Measurements from ENCODE around the gene LALBA. TPM values are rescaled to one million over a fixed set of nuclear protein-coding genes. Genes with fewer than 3 reads are reported as not detected.
"Not testable (repeated sequence)": the region's sequence is repeated elsewhere in the genome, so short reads cannot be mapped to it uniquely, and the experiment has no call there.

LALBA gene
- not detected for polyA plus RNA-seq (2012; ENCODE audit: insufficient read depth, insufficient read length)

DNA sequence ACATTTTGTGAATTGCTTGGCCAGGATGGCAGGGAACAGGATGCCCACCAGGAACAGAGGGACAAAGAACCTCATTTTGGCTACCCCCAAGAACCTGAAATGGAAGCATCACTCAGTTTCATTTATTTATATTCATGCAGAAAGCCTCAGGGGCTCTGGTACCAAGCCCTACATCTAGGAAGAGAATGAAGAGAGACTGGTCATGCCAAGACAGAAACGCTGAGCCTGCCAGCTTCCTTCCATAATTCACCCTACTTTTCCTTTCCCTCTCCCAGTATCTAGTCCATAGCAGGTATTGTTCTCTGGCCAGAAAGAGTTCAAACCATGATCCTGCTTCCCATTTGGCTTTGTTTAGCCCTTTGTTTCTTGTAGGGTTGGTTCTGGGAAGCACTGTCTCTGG, at the start of gene LALBA:
Gene LALBA, minus strand, starts transcription at position 101 of the 400 bp plus-strand sequence. Its CDS starts 26 bp downstream, at position 75.
- DNase-seq (ENCODE audit: low read depth, low spot score) = no peak
- no peak within 1 kb of the TSS for H3K4me3 ChIP-seq (ENCODE audit: low read length)

DNA sequence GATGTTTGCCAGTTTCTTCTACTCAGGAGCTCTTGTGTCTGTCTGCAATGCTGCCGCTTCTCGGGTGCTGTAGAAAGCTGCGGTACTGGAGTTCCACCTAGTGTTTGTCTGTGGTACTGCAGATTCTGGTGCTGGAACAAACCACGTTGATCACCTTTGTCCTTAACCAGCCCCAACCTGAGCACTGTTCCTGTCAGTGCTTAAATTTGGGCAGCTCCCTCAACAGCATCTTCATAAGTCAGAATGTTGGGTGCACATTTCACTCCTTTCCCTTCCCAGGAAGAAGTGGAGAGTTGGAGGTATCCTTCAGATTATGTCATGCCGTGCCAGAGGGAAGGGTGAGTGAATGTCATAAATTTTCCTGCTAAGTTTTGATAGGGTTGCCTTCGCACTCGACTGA, 48.7 kb upstream of the LALBA start:
- peak; percentile 78 for DNase-seq (ENCODE audit: low read depth, low spot score)
- no peak overlapping the region for H3K4me3 ChIP-seq (ENCODE audit: low read length)

DNA sequence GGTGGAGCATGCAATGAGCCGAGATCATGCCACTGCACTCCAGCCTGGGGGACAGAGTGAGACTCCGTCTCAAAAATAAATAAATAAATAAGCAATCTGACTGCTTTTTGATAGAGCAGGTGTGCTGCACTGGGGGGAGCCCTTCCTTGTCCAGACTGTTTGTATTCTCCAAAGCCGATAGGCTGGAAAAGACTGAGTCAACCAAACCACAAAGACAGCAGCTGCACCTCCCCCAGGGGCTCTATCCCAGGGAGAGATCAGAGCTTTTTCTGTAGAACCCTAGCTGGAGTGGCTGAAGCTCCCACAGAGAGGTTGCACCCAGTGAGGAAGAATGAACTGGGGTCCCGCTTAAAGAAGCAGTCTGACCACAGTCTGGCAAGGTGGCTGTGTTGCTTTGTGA, 45.8 kb upstream of the LALBA start:
- DNase-seq (ENCODE audit: low read depth, low spot score) = no peak
- H3K4me3 ChIP-seq (ENCODE audit: low read length) = no peak overlapping the region

DNA sequence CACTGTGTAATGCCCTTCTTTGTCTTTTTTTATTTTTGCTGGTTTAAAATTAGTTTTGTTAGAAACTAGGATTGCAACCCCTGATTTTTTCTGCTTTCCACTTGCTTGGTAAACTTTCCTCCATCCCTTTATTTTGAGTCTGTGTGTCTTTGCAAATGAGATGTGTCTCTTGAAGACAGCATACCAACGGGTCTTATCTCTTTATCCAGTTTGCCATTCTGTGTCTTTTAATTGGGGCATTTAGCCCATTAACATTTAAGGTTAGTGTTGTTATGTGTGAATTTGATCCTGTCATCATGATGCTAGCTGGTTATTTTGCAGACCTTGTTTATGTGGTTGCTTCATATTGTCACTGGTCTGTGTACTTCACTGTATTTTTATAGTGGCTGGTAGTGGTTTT, 43.5 kb upstream of the LALBA start:
- no peak overlapping the region for H3K4me3 ChIP-seq (ENCODE audit: low read length)
- no peak for DNase-seq (ENCODE audit: low read depth, low spot score)

DNA sequence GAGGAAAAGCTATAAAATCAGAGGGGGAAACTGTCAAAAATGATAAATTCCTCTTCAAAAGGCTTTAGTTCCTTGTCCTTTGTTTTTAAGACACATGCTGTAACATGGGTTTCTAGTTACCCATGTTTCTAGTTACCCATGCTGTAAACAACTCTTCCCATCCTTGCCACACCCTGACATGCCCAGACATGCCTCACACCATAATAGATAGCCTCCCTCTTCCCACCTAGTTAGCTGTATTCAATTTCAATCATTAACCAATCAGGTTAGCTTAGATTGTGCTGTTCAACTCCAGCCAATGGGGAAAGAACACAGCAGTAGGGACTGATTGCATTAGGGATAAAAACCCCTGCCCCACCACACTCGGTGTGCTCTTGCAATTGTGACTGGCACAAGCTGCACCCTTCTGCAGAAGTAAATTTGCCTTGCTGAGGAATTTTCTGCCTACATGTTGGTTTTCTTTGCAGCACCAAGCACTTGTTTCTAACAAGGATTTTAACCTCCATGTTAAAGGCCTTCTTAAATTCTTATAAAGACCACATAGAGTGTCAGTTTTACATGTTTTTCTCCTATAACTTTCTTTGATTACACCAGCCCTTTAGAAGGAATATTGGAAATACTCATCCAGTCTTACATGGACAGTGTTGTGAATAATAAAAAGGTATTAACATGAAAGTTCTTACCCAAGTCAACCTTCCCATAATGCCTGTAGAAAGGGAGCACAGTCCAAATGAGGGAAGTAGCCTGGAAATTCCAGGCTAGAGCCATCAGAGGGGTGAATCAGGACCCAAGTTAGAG, 32.5 kb upstream of the LALBA start:
- no peak for DNase-seq (ENCODE audit: low read depth, low spot score)
- no peak overlapping the region for H3K4me3 ChIP-seq (ENCODE audit: low read length)

DNA sequence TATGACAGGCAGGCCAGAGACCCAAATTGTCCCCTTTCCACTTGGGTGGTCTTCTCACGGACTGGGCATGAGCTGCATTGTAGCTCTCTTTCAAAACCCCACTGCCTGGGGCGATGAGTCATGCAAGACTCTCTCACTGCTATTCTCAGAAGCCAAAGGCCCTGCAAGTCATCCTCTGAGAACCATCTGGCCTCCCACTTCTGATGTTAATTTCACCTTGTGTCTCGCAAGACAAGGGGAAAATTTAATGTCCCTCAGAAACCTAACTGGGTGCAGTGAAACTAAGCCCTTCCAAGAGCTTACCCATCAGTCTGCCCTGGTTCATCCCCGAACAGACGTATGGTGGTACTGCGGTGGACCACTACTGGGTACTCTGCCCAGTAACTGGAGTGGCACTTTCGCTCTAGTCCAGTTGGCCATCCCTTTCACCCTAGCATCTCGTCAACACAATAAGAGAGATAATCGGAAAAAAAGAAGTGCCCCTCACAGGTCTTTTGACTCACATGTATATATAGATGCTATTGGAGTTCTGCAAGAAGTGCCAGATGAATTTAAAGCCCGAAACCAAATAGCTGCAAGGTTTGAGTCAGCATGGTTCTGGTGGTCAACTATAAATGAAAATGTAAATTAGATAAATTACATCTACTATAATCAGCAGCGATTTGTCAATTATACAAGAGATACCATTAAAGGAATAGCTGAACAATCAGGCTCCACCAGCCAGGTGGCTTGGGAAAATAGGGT, 31.3 kb upstream of the LALBA start:
- H3K4me3 ChIP-seq (ENCODE audit: low read length) = no peak overlapping the region
- DNase-seq (ENCODE audit: low read depth, low spot score) = no peak

DNA sequence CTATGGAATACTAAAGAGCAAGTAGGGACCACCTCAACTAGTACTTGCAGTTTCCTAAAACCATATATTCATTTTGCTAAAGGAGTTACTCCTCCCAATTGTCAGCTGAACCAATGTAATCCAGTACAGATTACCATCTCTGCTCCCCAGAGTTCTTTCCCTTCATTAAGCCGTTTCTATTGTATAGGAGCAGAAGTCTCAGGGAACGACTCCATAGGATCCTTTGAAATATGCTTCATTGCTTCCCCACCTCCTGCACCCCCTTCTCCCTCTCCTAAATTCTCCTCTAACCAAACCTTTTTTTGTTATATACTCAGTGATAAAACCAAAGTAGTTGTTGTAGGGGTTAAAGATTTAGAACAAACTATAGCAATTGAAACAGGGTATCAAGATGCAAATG, 30.7 kb upstream of the LALBA start:
- H3K4me3 ChIP-seq (ENCODE audit: low read length) = no peak overlapping the region
- DNase-seq (ENCODE audit: low read depth, low spot score) = no peak

DNA sequence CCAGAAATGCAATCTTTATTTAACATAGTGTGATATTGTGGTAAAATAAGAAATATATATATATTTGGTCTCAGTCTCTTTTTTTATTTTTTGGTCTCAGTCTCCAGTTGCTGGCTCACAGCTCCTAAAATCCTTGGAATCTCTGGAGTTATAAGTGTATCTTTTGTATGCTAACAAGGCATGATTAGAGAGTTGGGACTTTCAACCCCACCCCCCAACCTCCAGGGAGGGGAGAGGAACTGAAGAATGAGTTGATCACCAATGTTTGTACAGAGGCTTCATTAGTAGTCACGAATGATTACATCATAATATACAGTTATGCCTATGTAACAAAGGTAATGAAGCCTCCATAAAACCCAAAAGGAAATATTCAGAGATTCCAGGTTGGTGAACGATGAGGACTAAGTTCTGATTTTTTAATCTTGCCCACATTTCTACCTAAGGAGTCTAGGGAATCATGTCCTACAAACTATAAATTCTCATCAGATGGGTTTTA, 22.8 kb upstream of the LALBA start:
- no peak overlapping the region for H3K4me3 ChIP-seq (ENCODE audit: low read length)
- DNase-seq (ENCODE audit: low read depth, low spot score) = no peak

DNA sequence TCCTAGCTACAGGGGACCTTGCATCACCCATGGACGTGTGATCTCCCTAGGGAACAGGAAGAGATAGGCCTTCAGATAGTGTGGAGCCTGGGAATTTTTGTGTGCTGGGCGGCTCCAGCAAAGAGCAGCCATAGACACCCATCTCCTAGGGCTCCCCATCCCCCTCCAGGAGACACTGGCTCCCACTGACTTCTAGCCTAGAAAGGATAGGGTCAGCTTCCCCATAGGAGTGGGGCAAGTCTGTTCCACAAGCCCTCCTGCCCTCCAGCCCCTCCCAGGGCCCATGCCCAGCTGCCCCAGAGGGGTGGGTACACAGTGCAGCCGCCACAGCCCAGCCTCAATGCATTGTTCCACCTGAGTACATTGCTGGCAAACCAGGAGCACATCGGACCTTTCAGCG, 16.5 kb upstream of the LALBA start:
- H3K4me3 ChIP-seq (ENCODE audit: low read length) = no peak overlapping the region
- no peak for DNase-seq (ENCODE audit: low read depth, low spot score)

DNA sequence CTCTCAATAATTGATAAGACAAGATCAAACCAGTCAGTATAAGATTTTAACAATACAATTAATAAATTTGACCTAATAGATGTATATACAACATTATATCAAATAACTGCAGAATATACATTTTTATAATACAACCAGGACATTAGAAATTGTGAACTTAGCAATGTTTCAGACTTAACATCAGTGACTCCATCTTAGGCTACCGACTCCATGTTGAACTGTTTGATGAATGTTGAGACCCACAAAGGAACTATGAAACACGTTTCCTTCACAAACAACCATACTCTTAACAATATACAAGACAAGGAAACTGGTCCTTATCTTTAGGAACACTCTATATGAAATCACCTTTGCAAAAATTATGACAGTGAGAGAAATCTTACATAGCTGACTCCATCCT, 13.9 kb upstream of the LALBA start:
- no peak for DNase-seq (ENCODE audit: low read depth, low spot score)

DNA sequence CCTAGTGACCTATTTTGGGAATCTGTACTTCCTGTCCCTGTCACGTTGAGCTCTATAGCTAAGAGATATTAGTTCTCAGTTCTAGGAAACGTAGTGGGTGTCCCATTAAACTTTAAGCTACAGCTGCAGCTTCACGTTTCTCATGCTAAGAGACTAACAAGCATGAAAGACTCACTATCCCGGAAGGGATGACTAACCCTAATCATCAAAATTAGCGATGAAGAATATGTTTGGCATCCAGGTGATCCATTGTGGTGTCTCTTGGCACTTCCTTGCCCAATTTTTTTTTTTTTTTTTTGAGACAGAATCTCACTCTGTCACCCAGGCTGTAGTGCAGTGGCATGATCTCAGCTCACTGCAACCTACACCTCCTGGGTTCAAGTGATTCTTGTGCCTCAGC, 11.0 kb upstream of the LALBA start:
- DNase-seq (ENCODE audit: low read depth, low spot score) = no peak
- H3K4me3 ChIP-seq (ENCODE audit: low read length) = no peak overlapping the region

More for the DNA sequence above, 13.9 kb upstream of the LALBA start:
- H3K4me3 ChIP-seq (ENCODE audit: low read length) = no peak overlapping the region

DNA sequence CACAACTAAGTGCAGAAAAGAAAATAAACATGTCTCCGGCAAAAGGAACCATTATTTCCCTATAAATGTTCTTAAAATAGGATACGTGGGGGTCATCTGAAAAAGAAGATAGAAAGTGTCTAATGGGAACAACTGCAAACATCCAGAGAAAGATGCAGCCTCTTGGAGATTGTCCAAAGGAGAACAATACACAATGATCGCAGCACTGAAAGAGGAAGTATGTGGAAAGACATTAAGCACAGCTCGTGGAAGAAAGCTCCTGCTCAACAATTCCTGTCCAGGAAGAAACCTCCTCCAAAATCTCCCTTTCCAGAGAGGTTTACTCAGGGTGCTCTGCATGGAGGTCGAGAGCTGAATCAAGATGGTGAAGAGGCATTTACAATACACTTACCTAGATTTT, 2.5 kb upstream of the LALBA start:
- DNase-seq (ENCODE audit: low read depth, low spot score) = no peak
- H3K4me3 ChIP-seq (ENCODE audit: low read length) = no peak overlapping the region

DNA sequence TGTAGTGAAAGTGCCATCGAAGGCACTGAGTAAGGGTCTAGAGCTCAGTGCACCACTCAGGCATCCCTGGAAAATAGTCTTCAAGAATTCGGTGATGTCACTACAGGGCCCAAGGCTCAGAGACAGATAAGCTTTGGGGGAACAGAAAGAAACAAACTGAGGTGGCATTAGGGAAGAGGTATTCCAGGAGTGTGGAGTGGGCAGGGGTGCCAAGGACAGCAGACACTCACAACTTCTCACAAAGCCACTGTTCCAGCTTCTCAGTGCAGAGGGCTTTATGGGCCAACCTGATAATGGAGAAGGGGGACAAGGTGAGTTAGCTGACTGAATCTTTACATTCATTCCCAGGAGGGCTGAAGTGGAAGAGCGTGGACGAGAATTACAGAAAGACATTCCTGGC, 2.1 kb downstream of the LALBA start:
- DNase-seq (ENCODE audit: low read depth, low spot score) = no peak
- H3K4me3 ChIP-seq (ENCODE audit: low read length) = no peak overlapping the region

DNA sequence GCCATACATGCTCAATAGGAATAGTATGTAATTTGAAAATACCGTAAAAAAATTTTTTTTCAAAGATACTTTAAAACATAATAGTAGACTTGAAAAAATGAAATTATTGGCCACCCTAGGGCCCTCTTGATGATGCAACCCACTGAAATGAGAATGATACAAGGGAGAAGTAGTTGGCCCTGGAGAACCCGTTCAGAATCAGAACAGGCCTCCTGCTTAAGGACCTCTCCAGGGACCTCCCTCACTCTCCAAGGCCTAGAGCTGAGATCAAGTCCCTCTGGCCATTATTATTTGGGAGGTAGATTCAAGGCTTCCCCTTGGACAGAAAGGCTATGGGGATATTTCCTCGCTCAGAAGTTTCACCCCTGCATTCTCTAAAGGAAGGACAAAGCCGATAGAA, 11.9 kb downstream of the LALBA start:
- DNase-seq (ENCODE audit: low read depth, low spot score) = no peak
- no peak overlapping the region for H3K4me3 ChIP-seq (ENCODE audit: low read length)

DNA sequence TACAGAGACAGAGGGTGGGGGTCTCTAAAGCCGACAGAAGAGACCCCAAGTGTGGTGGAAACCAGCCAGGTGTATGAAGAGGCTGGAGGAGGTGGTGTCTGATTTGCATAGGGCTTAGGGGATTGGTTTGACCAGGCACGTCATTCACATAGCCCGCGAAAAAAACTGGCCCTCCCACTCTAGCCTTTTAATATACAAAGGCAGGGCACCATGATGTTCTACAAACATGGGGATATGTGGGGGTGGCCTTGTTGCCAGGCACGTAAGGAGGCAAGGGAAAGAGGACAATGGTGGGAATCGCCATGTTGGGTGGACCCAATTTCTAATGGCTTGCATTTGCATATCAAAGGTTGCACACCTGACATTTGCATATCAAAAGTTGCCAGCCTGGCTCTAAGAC, 13.2 kb downstream of the LALBA start:
- no peak overlapping the region for H3K4me3 ChIP-seq (ENCODE audit: low read length)
- DNase-seq (ENCODE audit: low read depth, low spot score) = no peak

DNA sequence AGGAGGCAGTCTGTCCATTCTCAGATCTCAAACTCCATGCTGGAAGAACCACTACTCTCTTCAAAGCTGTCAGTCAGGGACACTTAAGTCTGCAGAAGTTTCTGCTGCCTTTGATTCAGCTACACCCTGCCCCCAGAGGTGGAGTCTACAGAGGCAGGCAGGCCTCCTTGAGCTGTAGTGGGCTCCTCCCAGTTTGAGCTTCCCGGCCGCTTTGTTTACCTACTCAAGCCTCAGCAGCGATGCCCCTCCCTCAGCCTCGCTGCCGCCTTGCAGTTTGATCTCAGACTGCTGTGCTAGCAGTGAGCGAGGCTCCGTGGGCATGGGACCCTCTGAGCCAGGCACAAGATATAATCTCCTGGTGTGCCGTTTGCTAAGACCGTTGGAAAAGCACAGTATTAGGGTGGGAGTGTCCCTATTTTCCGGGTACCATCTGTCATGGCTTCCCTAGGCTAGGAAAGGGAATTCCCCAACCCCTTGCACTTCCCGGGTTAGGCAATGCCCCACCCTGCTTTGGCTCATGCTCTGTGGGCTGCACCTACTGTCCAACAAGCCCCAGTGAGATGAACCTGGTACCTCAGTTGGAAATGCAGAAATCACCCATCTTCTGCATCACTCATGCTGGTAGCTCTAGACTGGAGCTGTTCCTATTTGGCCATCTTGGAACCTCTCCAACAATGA, 16.0 kb downstream of the LALBA start:
- H3K4me3 ChIP-seq (ENCODE audit: low read length) = peak overlapping the region; percentile 38
- peak; percentile 67 for DNase-seq (ENCODE audit: low read depth, low spot score)

DNA sequence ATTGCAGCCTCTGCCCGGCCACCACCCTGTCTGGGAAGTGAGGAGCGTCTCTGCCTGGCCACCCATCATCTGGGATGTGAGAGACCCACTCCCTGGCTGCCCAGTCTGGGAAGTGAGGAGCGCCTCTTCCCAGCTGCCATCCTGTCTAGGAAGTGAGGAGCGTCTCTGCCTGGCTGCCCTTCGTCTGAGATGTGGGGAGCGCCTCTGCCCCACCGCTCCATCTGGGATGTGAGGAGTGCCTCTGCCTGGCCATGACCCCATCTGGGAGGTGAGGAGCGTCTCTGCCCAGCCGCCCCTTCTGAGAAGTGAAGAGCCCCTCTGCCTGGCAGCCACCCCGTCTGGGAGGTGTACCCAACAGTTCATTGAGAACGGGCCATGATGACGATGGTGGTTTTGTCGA, 18.2 kb downstream of the LALBA start:
- not testable (repeated sequence) for DNase-seq (ENCODE audit: low read depth, low spot score); H3K4me3 ChIP-seq (ENCODE audit: low read length)

DNA sequence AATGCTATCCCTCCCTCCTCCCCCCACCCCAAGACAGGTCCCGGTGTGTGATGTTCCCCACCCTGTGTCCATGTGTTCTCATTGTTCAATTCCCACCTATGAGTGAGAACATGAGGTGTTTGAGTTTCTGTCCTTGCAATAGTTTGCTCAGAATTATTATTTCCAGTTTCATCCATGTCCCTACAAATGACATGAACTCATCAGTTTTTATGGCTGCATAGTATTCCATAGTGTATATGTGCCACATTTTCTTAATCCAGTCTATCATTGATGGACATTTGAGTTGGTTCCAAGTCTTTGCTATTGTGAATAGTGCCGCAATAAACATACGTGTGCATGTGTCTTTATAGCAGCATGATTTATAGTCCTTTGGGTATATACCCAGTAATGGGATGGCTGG, 22.8 kb downstream of the LALBA start:
- not testable (repeated sequence) for DNase-seq (ENCODE audit: low read depth, low spot score)

DNA sequence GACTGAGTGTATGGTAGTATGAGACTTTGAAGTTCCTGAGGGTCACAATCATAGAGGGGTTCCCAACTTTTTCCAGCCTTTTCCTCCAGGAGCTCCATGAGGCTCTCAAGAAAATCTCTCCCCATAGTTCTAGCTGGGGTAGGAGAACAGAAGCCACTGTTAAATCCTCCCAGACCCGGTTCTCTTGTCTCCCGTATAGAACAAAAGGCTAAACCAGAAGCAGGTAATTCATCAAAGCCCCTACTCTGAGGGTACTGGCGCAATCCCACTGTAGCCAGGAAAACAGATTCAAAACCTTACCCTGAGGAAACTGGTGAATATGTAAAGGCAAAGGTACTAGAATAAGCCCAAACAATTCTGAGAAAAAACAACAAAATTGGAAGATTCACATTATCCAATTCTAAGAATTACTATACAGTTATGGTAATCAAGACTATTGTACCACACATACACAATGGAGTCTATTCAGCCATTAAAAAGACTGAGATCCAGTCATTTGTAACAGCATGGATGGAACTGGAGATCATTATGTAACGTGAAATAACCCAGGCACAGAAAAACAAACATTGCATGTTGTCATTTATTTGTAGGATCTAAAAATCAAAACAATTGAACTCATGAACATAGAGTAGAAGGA, 23.9 kb downstream of the LALBA start:
- H3K4me3 ChIP-seq (ENCODE audit: low read length) = no peak overlapping the region
- no peak for DNase-seq (ENCODE audit: low read depth, low spot score)

More for the DNA sequence above, 22.8 kb downstream of the LALBA start:
- H3K4me3 ChIP-seq (ENCODE audit: low read length) = not testable (repeated sequence)

All from Jurkat, Clone E6-1 (cell line).